HL-60 (cell line): Measurements from ENCODE around the gene CFAP74.

Experiments used
- DNase-seq, 2 experiments: peaks; one replicate each; pipeline ENCODE4 v3.0.0-alpha.2; 2010 to 2020; ENCODE audit warnings: low read depth in 1 of 2, low spot score in 1 of 2
- H3K27ac ChIP-seq: fragments of 250-450 bp; sonication (Bioruptor Pico); replicated peaks from 2 replicates; pipeline ENCODE4 v1.5.1; 2020; ENCODE audit warnings: mild to moderate bottlenecking, moderate library complexity
- H3K27me3 ChIP-seq: fragments of 250-450 bp; sonication (Bioruptor Pico); 2 replicates; pipeline ENCODE4 v1.5.1; 2021; ENCODE audit warnings: mild to moderate bottlenecking, moderate library complexity; ENCODE audit not compliant: insufficient read depth, poor library complexity, severe bottlenecking
- H3K4me3 ChIP-seq: replicated peaks from 2 replicates; pipeline ENCODE4 v1.5.1; 2011; ENCODE audit warnings: mild to moderate bottlenecking, control low read depth, low read length; ENCODE audit not compliant: insufficient read depth
- GABPA ChIP-seq: IDR thresholded peaks from 2 replicates; pipeline ENCODE4 v1.6.1; 2012; ENCODE audit warnings: low read depth
- POLR2AphosphoS5 ChIP-seq: IDR thresholded peaks from 2 replicates; pipeline ENCODE4 v1.6.1; 2012; ENCODE audit warnings: low read depth
- SPI1 ChIP-seq: IDR thresholded peaks from 2 replicates; pipeline ENCODE4 v1.6.1; 2012; ENCODE audit warnings: low read depth, mild to moderate bottlenecking, borderline replicate concordance
- TF ChIP-seq, protein P1 (sequence below): IDR thresholded peaks from 2 replicates; pipeline ENCODE4 v1.6.1; 2012; ENCODE audit warnings: low read depth; ENCODE audit not compliant: insufficient replicate concordance
- TF ChIP-seq, protein P2 (sequence below): IDR thresholded peaks from one replicate; pipeline ENCODE4 v1.5.1; 2011; ENCODE audit warnings: low read length, control low read depth, inconsistent platforms; ENCODE audit not compliant: insufficient read depth

Gene CFAP74

DNA sequence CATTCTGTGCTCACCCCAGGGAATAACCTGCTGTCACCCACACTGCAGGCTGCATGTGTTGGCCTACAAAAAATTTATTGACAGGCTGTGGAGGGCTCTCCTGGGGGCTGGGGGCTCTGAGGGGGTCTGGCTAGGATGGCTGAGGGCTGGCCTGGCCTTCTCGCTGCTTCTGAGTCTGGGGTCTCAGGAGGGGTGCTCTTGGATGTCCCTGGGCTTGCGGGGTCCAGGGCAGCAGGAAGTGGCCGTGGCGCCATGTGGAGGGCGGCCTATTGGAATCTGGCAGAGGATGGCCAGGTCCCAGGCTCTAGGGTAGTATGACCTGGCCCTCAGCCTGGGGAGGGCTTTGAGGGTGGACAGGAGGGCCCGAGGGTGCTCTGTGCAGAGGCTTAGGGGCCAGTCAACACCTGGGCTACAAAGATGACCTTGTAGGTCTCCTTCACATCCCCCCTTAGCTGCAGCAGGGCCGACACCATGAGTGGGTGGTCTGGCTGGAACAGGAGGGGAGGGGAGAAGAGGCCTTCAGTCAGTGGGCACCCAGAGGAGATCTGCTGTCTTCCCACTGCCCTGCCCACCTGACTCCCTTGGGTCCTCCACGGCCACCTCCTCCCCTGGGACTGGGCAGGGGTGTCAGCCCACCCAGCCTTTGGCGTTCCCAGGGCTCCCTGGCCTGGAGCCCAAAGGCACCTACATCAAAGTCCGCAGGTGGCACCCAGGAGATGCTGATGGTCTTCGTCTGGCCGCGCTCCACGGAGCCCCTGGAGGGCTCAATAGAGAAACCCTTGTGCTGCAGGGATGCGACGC lies 81.5 kb downstream of the CFAP74 start:
- no peak overlapping the region for H3K27ac ChIP-seq
- no peak for DNase-seq
- H3K4me3 ChIP-seq: no peak overlapping the region
- TF ChIP-seq, protein P1, sequence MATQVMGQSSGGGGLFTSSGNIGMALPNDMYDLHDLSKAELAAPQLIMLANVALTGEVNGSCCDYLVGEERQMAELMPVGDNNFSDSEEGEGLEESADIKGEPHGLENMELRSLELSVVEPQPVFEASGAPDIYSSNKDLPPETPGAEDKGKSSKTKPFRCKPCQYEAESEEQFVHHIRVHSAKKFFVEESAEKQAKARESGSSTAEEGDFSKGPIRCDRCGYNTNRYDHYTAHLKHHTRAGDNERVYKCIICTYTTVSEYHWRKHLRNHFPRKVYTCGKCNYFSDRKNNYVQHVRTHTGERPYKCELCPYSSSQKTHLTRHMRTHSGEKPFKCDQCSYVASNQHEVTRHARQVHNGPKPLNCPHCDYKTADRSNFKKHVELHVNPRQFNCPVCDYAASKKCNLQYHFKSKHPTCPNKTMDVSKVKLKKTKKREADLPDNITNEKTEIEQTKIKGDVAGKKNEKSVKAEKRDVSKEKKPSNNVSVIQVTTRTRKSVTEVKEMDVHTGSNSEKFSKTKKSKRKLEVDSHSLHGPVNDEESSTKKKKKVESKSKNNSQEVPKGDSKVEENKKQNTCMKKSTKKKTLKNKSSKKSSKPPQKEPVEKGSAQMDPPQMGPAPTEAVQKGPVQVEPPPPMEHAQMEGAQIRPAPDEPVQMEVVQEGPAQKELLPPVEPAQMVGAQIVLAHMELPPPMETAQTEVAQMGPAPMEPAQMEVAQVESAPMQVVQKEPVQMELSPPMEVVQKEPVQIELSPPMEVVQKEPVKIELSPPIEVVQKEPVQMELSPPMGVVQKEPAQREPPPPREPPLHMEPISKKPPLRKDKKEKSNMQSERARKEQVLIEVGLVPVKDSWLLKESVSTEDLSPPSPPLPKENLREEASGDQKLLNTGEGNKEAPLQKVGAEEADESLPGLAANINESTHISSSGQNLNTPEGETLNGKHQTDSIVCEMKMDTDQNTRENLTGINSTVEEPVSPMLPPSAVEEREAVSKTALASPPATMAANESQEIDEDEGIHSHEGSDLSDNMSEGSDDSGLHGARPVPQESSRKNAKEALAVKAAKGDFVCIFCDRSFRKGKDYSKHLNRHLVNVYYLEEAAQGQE: no peak
- no peak for TF ChIP-seq SPI1
- TF ChIP-seq GABPA: no peak
- TF ChIP-seq POLR2AphosphoS5: no peak
- TF ChIP-seq, protein P2, sequence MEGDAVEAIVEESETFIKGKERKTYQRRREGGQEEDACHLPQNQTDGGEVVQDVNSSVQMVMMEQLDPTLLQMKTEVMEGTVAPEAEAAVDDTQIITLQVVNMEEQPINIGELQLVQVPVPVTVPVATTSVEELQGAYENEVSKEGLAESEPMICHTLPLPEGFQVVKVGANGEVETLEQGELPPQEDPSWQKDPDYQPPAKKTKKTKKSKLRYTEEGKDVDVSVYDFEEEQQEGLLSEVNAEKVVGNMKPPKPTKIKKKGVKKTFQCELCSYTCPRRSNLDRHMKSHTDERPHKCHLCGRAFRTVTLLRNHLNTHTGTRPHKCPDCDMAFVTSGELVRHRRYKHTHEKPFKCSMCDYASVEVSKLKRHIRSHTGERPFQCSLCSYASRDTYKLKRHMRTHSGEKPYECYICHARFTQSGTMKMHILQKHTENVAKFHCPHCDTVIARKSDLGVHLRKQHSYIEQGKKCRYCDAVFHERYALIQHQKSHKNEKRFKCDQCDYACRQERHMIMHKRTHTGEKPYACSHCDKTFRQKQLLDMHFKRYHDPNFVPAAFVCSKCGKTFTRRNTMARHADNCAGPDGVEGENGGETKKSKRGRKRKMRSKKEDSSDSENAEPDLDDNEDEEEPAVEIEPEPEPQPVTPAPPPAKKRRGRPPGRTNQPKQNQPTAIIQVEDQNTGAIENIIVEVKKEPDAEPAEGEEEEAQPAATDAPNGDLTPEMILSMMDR: no peak
- H3K27me3 ChIP-seq: peaks cover 6% of the 10 kb centered on the region

DNA sequence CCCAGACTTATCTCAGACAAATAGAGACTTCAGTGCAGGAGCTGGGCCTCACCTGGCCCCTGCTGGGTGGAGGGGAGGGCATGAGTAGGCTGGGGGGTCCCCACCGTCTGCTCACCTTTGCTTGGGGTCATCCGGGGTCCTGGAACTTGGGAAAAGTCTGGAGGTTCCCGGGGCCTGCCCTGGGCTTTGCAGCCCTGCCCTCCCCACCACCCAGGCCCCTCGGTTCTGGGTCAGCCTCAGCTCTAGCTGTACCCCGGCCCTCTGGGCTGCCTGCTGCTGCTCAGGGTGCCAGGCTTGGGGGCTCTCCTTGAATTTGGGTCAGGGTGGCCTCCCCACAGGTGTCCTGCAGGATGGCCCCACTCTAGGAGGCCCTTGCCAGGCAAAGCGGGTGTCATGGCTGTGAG lies 82.1 kb downstream of the CFAP74 start:
- no peak for TF ChIP-seq GABPA
- TF ChIP-seq, protein P1: no peak
- H3K27me3 ChIP-seq: peaks cover 2% of the 10 kb centered on the region
- no peak overlapping the region for H3K4me3 ChIP-seq
- H3K27ac ChIP-seq: no peak overlapping the region
- no peak for DNase-seq

DNA sequence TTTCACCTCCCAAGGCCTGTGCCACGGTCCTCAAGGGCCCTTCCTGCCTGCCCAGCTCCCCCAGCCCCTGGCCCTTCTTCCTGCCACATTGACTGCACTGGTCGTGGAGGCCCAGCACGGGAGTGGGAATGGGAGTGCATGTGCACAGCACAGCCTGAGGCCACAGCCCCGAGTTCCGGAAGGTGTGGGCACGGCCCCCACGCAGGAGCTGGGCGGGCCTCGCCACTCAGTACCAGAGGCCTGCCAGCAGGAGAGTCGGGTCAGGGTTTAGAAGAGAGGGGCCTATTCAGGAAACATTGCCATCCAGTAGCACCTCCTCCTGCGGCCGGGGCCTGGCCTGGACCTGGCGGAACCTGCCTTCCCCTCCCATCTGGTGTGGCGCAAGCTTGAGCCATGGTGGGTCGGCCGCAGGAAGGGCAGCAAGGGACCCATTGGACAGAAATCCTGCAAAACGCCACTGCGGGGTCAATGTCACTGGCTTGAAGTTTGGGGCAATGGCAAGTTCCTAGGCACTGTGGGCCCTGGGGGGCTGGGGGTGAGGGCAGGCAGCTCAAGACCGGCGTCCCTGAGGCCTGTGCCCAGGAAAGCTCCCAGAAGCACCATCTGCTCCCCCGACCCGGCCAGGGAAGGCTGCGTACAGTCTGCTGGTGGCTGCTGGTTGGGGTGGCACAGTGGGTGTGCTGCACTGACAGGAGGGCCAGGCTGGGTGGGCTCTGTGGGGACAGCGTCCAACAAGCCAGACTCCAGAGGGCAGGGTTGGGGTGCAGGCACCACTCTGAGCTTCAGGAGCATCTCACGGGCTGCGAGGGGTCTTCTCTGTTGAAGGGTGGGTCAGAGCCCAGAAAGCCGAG lies 82.8 kb downstream of the CFAP74 start:
- Histone ChIP-seq H3K27me3 (peaks cover 2% of the 10 kb centered on the region), H3K27ac (no peak overlapping the region), H3K4me3 (no peak overlapping the region)
- TF ChIP-seq POLR2AphosphoS5 (no peak), SPI1 (no peak), GABPA (no peak)
- TF ChIP-seq, protein P2: no peak
- TF ChIP-seq, protein P1: no peak
- DNase-seq: no peak
